OCI-LY7 (cell line): ENCODE data around the gene MRC2. TPM values are rescaled to one million over a fixed set of nuclear protein-coding genes. Genes with fewer than 3 reads are reported as not detected.

Experiments
- BruUV-seq: library from RNA; stranded (reverse); fragments of 400-500 nt; replicated peaks from 2 replicates; lab custom pipeline; 2021; lab: Mats Ljungman, UMichigan
- CTCF ChIA-PET: fragments of 300-600 bp; sonication (Branson Sonifier 250); formaldehyde crosslinking; loops from one replicate; lab custom pipeline; 2022; ENCODE audit warnings: antibody characterized with exemption; ENCODE audit not compliant: unreplicated experiment; lab: Charles Lee
- POLR2A ChIA-PET: fragments of 300-600 bp; sonication (Branson Sonifier 250); formaldehyde crosslinking; loops from one replicate; lab custom pipeline; 2022; ENCODE audit warnings: antibody characterized with exemption; lab: Charles Lee
- DNase-seq: peaks from one replicate; pipeline ENCODE4 v3.0.0-alpha.2; 2015; ENCODE audit warnings: low spot score
- H2AFZ ChIP-seq: fragments of 200-600 bp; sonication (generic), shearing (Covaris generic); 2 replicates; pipeline ENCODE4 v1.6.1; 2014; ENCODE audit warnings: mild to moderate bottlenecking, antibody characterized with exemption, low read length, moderate library complexity
- H3K27ac ChIP-seq: fragments of 200-600 bp; sonication (generic); 2 replicates; pipeline ENCODE4 v1.5.1; 2014; ENCODE audit warnings: mixed run types, low read depth, mild to moderate bottlenecking, moderate library complexity, low read length, inconsistent platforms; ENCODE audit not compliant: poor library complexity, severe bottlenecking
- H3K36me3 ChIP-seq: fragments of 200-600 bp; sonication (generic); 2 replicates; pipeline ENCODE4 v1.6.1; 2014; ENCODE audit warnings: mild to moderate bottlenecking, antibody characterized with exemption, low read length, moderate library complexity, mixed read lengths; ENCODE audit not compliant: insufficient read depth
- H3K4me1 ChIP-seq: fragments of 200-600 bp; sonication (generic); 2 replicates; pipeline ENCODE4 v1.5.1; 2014; ENCODE audit warnings: mild to moderate bottlenecking, low read length; ENCODE audit not compliant: insufficient read depth, poor library complexity, severe bottlenecking
- H3K4me2 ChIP-seq: fragments of 200-600 bp; sonication (generic); 2 replicates; pipeline ENCODE4 v1.6.1; 2014; ENCODE audit warnings: mild to moderate bottlenecking, low read length
- H3K4me3 ChIP-seq: fragments of 200-600 bp; sonication (generic); 2 replicates; pipeline ENCODE4 v1.5.1; 2014; ENCODE audit warnings: mild to moderate bottlenecking, low read depth, low read length; ENCODE audit not compliant: poor library complexity, severe bottlenecking
- H3K79me2 ChIP-seq: fragments of 200-600 bp; sonication (generic); 2 replicates; pipeline ENCODE4 v1.6.1; 2016; ENCODE audit warnings: low read depth, mild to moderate bottlenecking, low read length, moderate library complexity, mixed read lengths; ENCODE audit not compliant: insufficient read depth
- H3K9me2 ChIP-seq: fragments of 200-600 bp; sonication (generic); 2 replicates; pipeline ENCODE4 v1.6.1; 2016; ENCODE audit warnings: mild to moderate bottlenecking, low read length, mixed read lengths; ENCODE audit not compliant: insufficient read depth
- H3K9me3 ChIP-seq: fragments of 200-600 bp; sonication (generic); 2 replicates; pipeline ENCODE4 v1.6.1; 2014; ENCODE audit warnings: mild to moderate bottlenecking, mixed run types, low read length, mixed read lengths
- H4K20me1 ChIP-seq: fragments of 200-600 bp; sonication (generic); 2 replicates; pipeline ENCODE4 v1.6.1; 2014; ENCODE audit warnings: mild to moderate bottlenecking, antibody characterized with exemption, low read length, moderate library complexity, mixed read lengths; ENCODE audit not compliant: insufficient read depth
- CTCF ChIP-seq: fragments of 200-600 bp; sonication (generic); conservative IDR thresholded peaks from 2 replicates; pipeline ENCODE4 v1.5.1; 2014; ENCODE audit warnings: mild to moderate bottlenecking, antibody characterized with exemption, low read length, moderate library complexity, mixed read lengths
- EZH2phosphoT487 ChIP-seq: fragments of 200-600 bp; sonication (generic); IDR thresholded peaks from 2 replicates; pipeline ENCODE4 v1.6.1; 2018; ENCODE audit warnings: low read depth, borderline replicate concordance, mild to moderate bottlenecking, mixed run types, antibody characterized with exemption, low read length, moderate library complexity, mixed read lengths
- intact Hi-C: fragments of 100-400 bp; cut with micrococcal nuclease; formaldehyde crosslinking; loops from one replicate; pipeline ENCODE4 v1.10.0; 2022; ENCODE audit not compliant: unreplicated experiment
- total RNA-seq, 2 experiments: library from RNA; depleted of rRNA in 1 of 2; stranded (reverse); fragments of >200 nt in 1 of 2; shearing (Covaris generic) in 1 of 2; gene quantifications; 2 replicates each; pipeline ENCODE4 v1.2.3, GENCODE V29; 2014 to 2022

MRC2 gene
- total RNA-seq, 2 experiments from 2014 or later, result 0.19 to 0.27 TPM

GRCh38 chr17:62701706-62702085 lies 74.2 kb downstream of the MRC2 start:
- Histone ChIP-seq H2AFZ (no peak overlapping the region), H3K79me2 (no peaks in the 10 kb centered on the region), H4K20me1 (no peaks in the 10 kb centered on the region), H3K4me3 (no peak overlapping the region), H3K4me2 (no peak overlapping the region), H3K9me3 (no peaks in the 10 kb centered on the region), H3K36me3 (no peaks in the 10 kb centered on the region), H3K27ac (no peak overlapping the region), H3K4me1 (no peaks in the 10 kb centered on the region), H3K9me2 (no peaks in the 10 kb centered on the region)
- CTCF ChIA-PET, result no interaction called here
- BruUV-seq, result no TSS peak
- POLR2A ChIA-PET, result no interaction called here
- intact Hi-C loops, result loop anchor here (2.0 kb wide), 1 partner anchor 267 kb away; no protein-coding TSS in a partner anchor
- no peak for DNase-seq
- no peak for TF ChIP-seq CTCF
- no peak for TF ChIP-seq EZH2phosphoT487

- Histone ChIP-seq H3K79me2 (no peaks in the 10 kb centered on the region), H3K27ac (no peak overlapping the region), H4K20me1 (no peaks in the 10 kb centered on the region), H3K9me3 (no peaks in the 10 kb centered on the region), H3K4me3 (no peak overlapping the region), H3K4me2 (no peak overlapping the region), H3K4me1 (no peaks in the 10 kb centered on the region), H3K9me2 (no peaks in the 10 kb centered on the region), H2AFZ (no peak overlapping the region), H3K36me3 (no peaks in the 10 kb centered on the region)
- ChIA-PET POLR2A (no interaction called here), CTCF (no interaction called here)
- intact Hi-C loops, result loop anchor here (2.0 kb wide), 1 partner anchor 266 kb away; no protein-coding TSS in a partner anchor
- no TSS peak for BruUV-seq
- TF ChIP-seq CTCF (no peak), EZH2phosphoT487 (no peak)
- no peak for DNase-seq
Observed at GRCh38 chr17:62702746-62703260, 75.3 kb downstream of the MRC2 start.

- Histone ChIP-seq H3K79me2 (no peaks in the 10 kb centered on the region), H3K4me2 (no peak overlapping the region; the same call in 1 of the 2 replicates), H3K9me3 (no peaks in the 10 kb centered on the region), H3K36me3 (no peaks in the 10 kb centered on the region), H3K4me1 (no peaks in the 10 kb centered on the region), H3K27ac (no peak overlapping the region), H3K4me3 (peak overlapping the region; percentile 29), H4K20me1 (no peaks in the 10 kb centered on the region), H2AFZ (no peak overlapping the region), H3K9me2 (no peaks in the 10 kb centered on the region)
- TF ChIP-seq CTCF (no peak), EZH2phosphoT487 (no peak)
- DNase-seq, result no peak
- POLR2A ChIA-PET, result no interaction called here
- CTCF ChIA-PET, result no interaction called here
- BruUV-seq, result no TSS peak
- intact Hi-C loops, result loop anchor here (2.0 kb wide), 1 partner anchor 265 kb away; no protein-coding TSS in a partner anchor
Observed at GRCh38 chr17:62703261-62703775, 75.8 kb downstream of the MRC2 start.
